Bronchial epithelial cell (primary cell): ENCODE results near the gene ESR1. TPM values are rescaled to one million over a fixed set of nuclear protein-coding genes. Genes with fewer than 3 reads are reported as not detected.
A peak's percentile ranks its signal among the peaks of the same experiment; 100 is the strongest.
"Not testable (repeated sequence)": the region's sequence is repeated elsewhere in the genome, so short reads cannot be mapped to it uniquely, and the experiment has no call there.

Experiments
- DNase-seq: peaks from one replicate; pipeline ENCODE4 v3.0.0-alpha.2; 2010; ENCODE audit warnings: low read depth
- FAIRE-seq: peaks from 2 replicates; lab custom pipeline; 2011; peaks lifted over from hg19 to GRCh38; lab: Jason Lieb, UNC
- H3K27me3 ChIP-seq: 2 replicates; pipeline ENCODE4 v1.5.1; 2011; ENCODE audit warnings: low read length; ENCODE audit not compliant: control insufficient read depth, insufficient read depth
- H3K36me3 ChIP-seq: 2 replicates; pipeline ENCODE4 v1.5.1; 2011; ENCODE audit warnings: low read length; ENCODE audit not compliant: control insufficient read depth, insufficient read depth
- H3K4me3 ChIP-seq: 2 replicates; pipeline ENCODE4 v1.5.1; 2011; ENCODE audit warnings: mild to moderate bottlenecking, low read depth, low read length, control low read depth
- total RNA-seq: library from RNA; depleted of rRNA; stranded (reverse); fragments of >200 nt; gene quantifications from 2 replicates; pipeline ENCODE4 v1.2.1, GENCODE V29; 2014
- TF ChIP-seq, protein P1 (sequence below): IDR thresholded peaks from 2 replicates; pipeline ENCODE4 v1.5.1; 2011; ENCODE audit warnings: mild to moderate bottlenecking, moderate library complexity, low read length, control low read depth, inconsistent platforms; ENCODE audit not compliant: insufficient read depth, severe bottlenecking

ESR1 gene
- total RNA-seq, 1 donor from 2014 or later: under 0.01 TPM

DNA sequence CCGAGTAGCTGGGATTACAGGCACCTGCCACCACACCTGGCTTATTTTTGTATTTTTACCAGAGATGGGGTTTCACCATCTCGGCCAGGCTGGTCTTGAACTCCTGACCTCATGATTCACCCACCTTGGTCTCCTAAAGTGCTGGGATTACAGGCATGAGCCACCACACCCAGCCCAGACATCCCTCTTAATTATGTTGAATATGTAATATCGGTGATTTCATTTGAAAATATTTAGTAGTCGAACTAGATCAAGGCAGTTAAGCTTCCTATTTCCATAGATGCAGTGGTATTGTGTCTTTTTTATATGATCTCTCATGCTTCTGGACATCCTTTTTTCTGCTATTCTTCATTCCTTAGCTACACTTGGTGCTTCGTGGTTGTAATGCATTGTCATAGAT, 29.7 kb downstream of the ESR1 start:
- DNase-seq (no peak), FAIRE-seq (no peak)
- H3K4me3 ChIP-seq: no peak overlapping the region
- H3K27me3 ChIP-seq: no peaks in the 10 kb centered on the region
- H3K36me3 ChIP-seq: no peaks in the 10 kb centered on the region
- TF ChIP-seq, protein P1, sequence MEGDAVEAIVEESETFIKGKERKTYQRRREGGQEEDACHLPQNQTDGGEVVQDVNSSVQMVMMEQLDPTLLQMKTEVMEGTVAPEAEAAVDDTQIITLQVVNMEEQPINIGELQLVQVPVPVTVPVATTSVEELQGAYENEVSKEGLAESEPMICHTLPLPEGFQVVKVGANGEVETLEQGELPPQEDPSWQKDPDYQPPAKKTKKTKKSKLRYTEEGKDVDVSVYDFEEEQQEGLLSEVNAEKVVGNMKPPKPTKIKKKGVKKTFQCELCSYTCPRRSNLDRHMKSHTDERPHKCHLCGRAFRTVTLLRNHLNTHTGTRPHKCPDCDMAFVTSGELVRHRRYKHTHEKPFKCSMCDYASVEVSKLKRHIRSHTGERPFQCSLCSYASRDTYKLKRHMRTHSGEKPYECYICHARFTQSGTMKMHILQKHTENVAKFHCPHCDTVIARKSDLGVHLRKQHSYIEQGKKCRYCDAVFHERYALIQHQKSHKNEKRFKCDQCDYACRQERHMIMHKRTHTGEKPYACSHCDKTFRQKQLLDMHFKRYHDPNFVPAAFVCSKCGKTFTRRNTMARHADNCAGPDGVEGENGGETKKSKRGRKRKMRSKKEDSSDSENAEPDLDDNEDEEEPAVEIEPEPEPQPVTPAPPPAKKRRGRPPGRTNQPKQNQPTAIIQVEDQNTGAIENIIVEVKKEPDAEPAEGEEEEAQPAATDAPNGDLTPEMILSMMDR: no peak

DNA sequence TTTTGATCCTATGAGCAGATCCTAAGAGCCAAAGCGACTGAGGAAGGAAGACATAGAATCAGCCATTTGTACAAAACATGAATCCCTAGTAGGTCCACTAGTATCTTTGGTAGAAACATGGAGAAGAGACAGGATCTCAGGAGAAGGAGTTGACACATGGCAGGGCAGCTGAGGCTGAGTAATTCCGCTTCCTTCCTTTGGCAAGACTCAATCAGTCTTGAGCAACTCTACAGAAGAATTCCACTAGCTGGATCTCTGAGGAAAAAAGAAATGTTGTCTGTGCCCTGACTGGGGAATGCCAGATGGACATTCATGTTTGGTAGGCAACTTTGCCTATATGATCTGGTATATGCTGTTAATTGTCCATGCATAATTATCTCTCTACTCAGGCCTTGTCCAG, 35.3 kb downstream of the ESR1 start:
- no peaks in the 10 kb centered on the region for H3K36me3 ChIP-seq
- H3K4me3 ChIP-seq: no peak overlapping the region
- peak; percentile 60 for FAIRE-seq
- DNase-seq: peak; percentile 1
- H3K27me3 ChIP-seq: no peaks in the 10 kb centered on the region
- TF ChIP-seq, protein P1: no peak

DNA sequence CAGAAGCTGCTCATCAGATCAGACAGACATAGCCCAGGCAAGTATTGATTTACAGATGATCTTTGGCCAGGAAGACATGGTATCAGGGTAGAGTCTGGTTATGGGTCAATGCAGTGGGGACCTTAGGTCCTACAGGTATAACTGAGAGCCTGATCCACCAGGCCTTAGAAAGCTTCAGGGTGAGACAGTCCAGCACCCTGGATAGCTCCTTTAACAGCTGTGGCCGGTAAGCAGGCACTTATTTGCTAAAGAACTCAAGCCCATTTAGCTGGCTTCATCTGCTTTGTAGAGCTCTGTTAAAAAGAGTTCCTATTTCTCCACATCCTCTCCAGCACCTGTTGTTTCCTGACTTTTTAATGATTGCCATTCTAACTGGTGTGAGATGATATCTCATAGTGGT, 39.6 kb downstream of the ESR1 start:
- DNase-seq (peak; percentile 47), FAIRE-seq (no peak)
- Histone ChIP-seq H3K4me3 (no peak overlapping the region), H3K27me3 (no peaks in the 10 kb centered on the region), H3K36me3 (no peaks in the 10 kb centered on the region)
- TF ChIP-seq, protein P1: no peak

DNA sequence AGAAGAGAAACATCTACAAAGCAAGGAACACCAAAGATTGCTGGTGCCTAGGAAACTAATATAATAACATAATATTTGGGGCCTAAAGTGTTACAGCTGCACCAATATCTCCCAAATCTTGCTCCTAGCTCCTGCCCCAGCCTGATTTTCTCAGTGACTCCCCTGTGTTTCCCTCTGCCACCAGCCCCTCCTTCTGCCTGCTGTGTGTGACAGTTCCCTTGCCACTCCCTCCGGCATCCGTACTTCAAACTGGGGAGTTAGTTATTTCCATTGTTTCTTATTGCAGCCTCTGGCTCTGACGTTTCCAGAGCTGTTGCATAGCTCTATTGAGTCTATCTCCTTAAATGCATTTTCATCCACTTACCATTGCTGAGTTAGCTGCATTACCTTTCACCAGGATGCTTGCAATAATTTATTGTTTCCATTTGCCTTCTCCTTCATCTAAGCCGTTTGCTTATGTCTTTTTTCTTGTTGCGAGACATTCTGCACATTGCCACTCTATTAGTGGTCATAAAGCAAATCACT, 43.1 kb downstream of the ESR1 start:
- FAIRE-seq: no peak
- Histone ChIP-seq H3K36me3 (no peaks in the 10 kb centered on the region), H3K27me3 (no peaks in the 10 kb centered on the region), H3K4me3 (no peak overlapping the region)
- TF ChIP-seq, protein P1: no peak
- no peak for DNase-seq

DNA sequence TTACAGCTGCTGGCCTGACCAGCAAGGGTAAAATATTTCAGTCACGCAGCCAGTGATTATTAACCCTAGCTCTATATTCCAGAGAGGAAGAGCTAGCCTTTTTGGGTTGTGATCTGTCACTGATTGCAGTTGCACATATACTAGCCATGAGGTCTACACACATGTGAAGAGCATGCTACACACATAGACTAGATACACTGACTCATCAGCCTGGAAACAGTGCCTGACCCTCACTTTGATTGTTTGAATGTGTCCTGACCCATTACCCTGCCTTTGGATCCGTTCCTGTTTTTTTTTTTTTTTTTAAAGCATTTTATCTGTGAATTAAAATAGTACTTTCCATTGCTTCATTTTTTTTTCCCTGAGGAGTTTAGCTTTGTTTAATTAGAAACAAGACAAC, 50.8 kb downstream of the ESR1 start:
- Histone ChIP-seq H3K27me3 (no peaks in the 10 kb centered on the region), H3K4me3 (no peak overlapping the region), H3K36me3 (no peaks in the 10 kb centered on the region)
- DNase-seq (no peak), FAIRE-seq (no peak)
- TF ChIP-seq, protein P1: no peak

DNA sequence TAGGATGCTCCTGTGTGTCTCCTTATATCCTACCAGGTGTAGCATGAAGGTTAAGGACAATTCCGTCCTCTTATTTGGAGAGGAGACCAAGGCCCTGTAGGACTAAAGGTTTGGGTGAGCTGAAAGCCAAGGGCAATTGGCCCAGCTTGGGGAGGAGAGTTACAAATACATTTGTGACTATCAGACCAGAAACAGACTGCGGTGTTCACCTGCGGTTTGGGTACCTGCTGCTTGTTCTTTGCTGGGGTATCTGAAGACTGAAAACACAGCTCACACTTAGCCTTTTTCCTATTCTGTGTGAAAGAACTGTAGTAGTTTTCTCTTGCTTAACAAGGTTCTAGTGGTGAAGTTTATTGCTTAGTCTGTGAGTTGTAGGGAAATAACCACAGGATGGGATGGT, 55.0 kb downstream of the ESR1 start:
- no peak overlapping the region for H3K4me3 ChIP-seq
- TF ChIP-seq, protein P1: no peak
- FAIRE-seq (no peak), DNase-seq (no peak)
- no peaks in the 10 kb centered on the region for H3K27me3 ChIP-seq
- H3K36me3 ChIP-seq: no peaks in the 10 kb centered on the region

DNA sequence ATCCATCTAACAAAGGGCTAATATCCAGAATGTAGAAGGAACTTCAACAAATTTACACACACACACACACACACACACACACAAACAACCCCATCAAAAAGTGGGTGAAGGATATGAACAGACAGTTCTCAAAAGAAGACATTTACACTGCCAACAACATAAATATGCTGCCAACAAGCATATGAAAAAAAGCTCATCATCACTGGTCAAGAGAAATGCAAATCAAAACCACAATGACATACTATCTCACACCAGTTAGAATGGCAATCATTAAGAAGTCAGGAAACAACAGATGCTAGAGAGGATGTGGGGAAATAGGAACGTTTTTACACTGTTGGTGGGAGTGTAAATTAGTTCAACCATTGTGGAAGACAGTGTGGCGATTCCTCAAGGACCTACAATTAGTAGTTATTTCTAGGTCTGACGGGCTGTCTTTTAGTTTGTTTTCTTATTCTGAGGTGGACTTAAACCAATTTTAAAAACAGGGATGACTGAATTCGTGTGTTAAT, 59.9 kb downstream of the ESR1 start:
- not testable (repeated sequence) for H3K36me3 ChIP-seq, DNase-seq, H3K4me3 ChIP-seq, FAIRE-seq, H3K27me3 ChIP-seq
